IMR-90 (cell line): Measurements from ENCODE around the gene RAI1.

Experiments used
- CEBPB ChIP-seq: IDR thresholded peaks from 2 replicates; pipeline ENCODE4 v1.6.1; 2012; ENCODE audit warnings: low read depth, low read length, improper control_type of control experiment
- MAFK ChIP-seq: IDR thresholded peaks from 2 replicates; pipeline ENCODE4 v1.6.1; 2012; ENCODE audit warnings: low read depth, low read length, improper control_type of control experiment
- MXI1 ChIP-seq: IDR thresholded peaks from 2 replicates; pipeline ENCODE4 v1.6.1; 2012; ENCODE audit warnings: low read depth, mild to moderate bottlenecking, low read length, moderate library complexity, borderline replicate concordance
- POLR2A ChIP-seq: IDR thresholded peaks from 2 replicates; pipeline ENCODE4 v1.6.1; 2012; ENCODE audit warnings: mild to moderate bottlenecking, low read depth, low read length
- RCOR1 ChIP-seq: IDR thresholded peaks from 2 replicates; pipeline ENCODE4 v1.6.1; 2012; ENCODE audit warnings: mild to moderate bottlenecking, low read length, improper control_type of control experiment; ENCODE audit not compliant: insufficient replicate concordance
- RFX5 ChIP-seq: IDR thresholded peaks from 2 replicates; pipeline ENCODE4 v1.8.0; 2012; ENCODE audit warnings: low read depth, mild to moderate bottlenecking, low read length, moderate library complexity
- SMC3 ChIP-seq: fragments of 150-350 bp; IDR thresholded peaks from 2 replicates; pipeline ENCODE4 v1.6.1; 2016; ENCODE audit warnings: low read depth, mild to moderate bottlenecking, antibody characterized with exemption, low read length, moderate library complexity
- TF ChIP-seq, protein P1 (sequence below): conservative IDR thresholded peaks from 2 replicates; pipeline ENCODE4 v1.5.1; 2012; ENCODE audit warnings: mild to moderate bottlenecking, low read depth, low read length, improper control_type of control experiment

DNA sequence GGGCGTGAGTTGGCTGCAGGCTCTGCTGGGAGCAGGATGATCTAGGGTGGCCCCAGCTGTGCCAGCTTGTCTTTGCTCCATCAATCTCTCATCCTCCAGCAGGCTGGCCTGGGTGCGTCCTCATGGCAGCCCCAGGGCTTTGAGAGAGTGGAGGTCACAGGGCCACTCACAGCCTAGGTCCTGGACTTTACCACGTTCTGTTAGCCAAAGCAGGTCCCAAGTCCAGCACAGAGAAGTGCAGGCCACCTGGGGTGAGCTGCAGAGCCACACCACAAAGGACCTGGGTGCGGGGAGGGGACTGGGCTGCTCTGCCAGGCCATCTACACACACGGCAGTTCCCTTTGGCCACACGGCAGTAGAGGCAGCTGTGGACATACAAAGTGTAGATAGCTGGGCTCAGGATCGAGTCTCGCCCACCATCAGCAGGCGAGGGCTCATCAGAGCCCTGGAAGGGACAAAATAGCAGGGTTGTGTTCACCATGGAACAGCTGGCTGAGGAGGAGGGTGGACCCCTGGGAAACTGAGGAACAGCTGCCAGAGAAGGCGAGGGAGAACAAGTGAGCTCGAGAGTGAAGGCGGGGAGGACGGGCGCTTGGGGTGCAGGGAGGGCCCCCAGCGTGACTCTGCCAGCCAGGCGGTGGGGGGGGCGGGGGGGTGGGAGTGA, 125.5 kb downstream of the RAI1 start:
- TF ChIP-seq MXI1 (no peak), POLR2A (no peak), MAFK (no peak), RCOR1 (no peak), CEBPB (no peak), SMC3 (no peak), RFX5 (no peak)
- TF ChIP-seq, protein P1, sequence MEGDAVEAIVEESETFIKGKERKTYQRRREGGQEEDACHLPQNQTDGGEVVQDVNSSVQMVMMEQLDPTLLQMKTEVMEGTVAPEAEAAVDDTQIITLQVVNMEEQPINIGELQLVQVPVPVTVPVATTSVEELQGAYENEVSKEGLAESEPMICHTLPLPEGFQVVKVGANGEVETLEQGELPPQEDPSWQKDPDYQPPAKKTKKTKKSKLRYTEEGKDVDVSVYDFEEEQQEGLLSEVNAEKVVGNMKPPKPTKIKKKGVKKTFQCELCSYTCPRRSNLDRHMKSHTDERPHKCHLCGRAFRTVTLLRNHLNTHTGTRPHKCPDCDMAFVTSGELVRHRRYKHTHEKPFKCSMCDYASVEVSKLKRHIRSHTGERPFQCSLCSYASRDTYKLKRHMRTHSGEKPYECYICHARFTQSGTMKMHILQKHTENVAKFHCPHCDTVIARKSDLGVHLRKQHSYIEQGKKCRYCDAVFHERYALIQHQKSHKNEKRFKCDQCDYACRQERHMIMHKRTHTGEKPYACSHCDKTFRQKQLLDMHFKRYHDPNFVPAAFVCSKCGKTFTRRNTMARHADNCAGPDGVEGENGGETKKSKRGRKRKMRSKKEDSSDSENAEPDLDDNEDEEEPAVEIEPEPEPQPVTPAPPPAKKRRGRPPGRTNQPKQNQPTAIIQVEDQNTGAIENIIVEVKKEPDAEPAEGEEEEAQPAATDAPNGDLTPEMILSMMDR = no peak
